GM12878 (cell line): ENCODE data around the gene MAD1L1. TPM values are rescaled to one million over a fixed set of nuclear protein-coding genes. Genes with fewer than 3 reads are reported as not detected.

ENCODE experiments used
- ATAC-seq: fragments of 200-7000 bp; cut with Tn5 transposase; 3 replicates; pipeline ENCODE4 v1.9.1; 2020; ENCODE audit warnings: mild to moderate bottlenecking, moderate library complexity
- BruUV-seq: library from RNA; stranded (reverse); fragments of 400-500 nt; replicated peaks from 2 replicates; lab custom pipeline; 2021; lab: Mats Ljungman, UMichigan
- CTCF ChIA-PET: fragments of 300-600 bp; sonication (Branson Sonifier 250); formaldehyde crosslinking; extraction: SDS; loops from one replicate; lab custom pipeline; 2021; ENCODE audit warnings: inconsistent platforms; lab: Yijun Ruan, JAX
- POLR2A ChIA-PET: fragments of 350-600 bp; formaldehyde crosslinking; extraction: SDS; loops from one replicate; lab custom pipeline; 2021; ENCODE audit warnings: inconsistent platforms; lab: Charles Lee
- RAD21 ChIA-PET: fragments of 300-600 bp; sonication (Branson Sonifier 250); formaldehyde crosslinking; loops from one replicate; lab custom pipeline; 2023; ENCODE audit warnings: antibody characterized with exemption; ENCODE audit not compliant: unreplicated experiment; lab: Charles Lee
- SMC1A ChIA-PET: fragments of 300-600 bp; sonication (Branson Sonifier 250); formaldehyde crosslinking; loops from one replicate; lab custom pipeline; 2023; ENCODE audit not compliant: unreplicated experiment, uncharacterized antibody; lab: Charles Lee
- DNase-seq: peaks from one replicate; pipeline ENCODE4 v3.0.0-alpha.2; 2011; ENCODE audit warnings: low read depth, low spot score
- FAIRE-seq: peaks from 3 replicates; lab custom pipeline; 2011; peaks lifted over from hg19 to GRCh38; lab: Jason Lieb, UNC
- H2AFZ ChIP-seq: 2 replicates; pipeline ENCODE4 v1.6.0; 2011; ENCODE audit warnings: low read depth, low read length, control low read depth; ENCODE audit not compliant: control insufficient read depth
- H3K27ac ChIP-seq: 2 replicates; pipeline ENCODE4 v1.5.1; 2011; ENCODE audit warnings: control low read depth; ENCODE audit not compliant: control insufficient read depth, insufficient read depth
- H3K27me3 ChIP-seq, 2 experiments: replicated peaks in 1 of 2; 2 replicates each; pipeline versions ENCODE4 v1.6.0 to v1.6.1; 2011; ENCODE audit warnings: low read length in 1 of 2; ENCODE audit not compliant: control insufficient read depth in 2 of 2, insufficient read depth in 2 of 2
- H3K36me3 ChIP-seq, 2 experiments: 2 replicates each; pipeline ENCODE4 v1.5.1; 2011; ENCODE audit warnings: low read length in 1 of 2; ENCODE audit not compliant: control insufficient read depth in 2 of 2, insufficient read depth in 2 of 2
- H3K4me1 ChIP-seq: 2 replicates; pipeline ENCODE4 v1.6.1; 2011; ENCODE audit warnings: mild to moderate bottlenecking, low read length, moderate library complexity, mixed read lengths; ENCODE audit not compliant: control insufficient read depth, insufficient read depth
- H3K4me2 ChIP-seq: 2 replicates; pipeline ENCODE4 v1.6.0; 2011; ENCODE audit warnings: control low read depth; ENCODE audit not compliant: control insufficient read depth, insufficient read depth
- H3K4me3 ChIP-seq: fragments of 200-600 bp; sonication (generic); 2 replicates; pipeline ENCODE4 v1.5.1; 2016
- H3K79me2 ChIP-seq: 2 replicates; pipeline ENCODE4 v1.6.0; 2011; ENCODE audit warnings: low read length; ENCODE audit not compliant: control insufficient read depth, insufficient read depth
- H3K9ac ChIP-seq: 2 replicates; pipeline ENCODE4 v1.8.0; 2011; ENCODE audit warnings: low read length, control low read depth, mixed read lengths; ENCODE audit not compliant: control insufficient read depth, insufficient read depth
- H3K9me3 ChIP-seq: replicated peaks from 3 replicates; pipeline ENCODE4 v1.5.1; 2011; ENCODE audit warnings: mild to moderate bottlenecking, low read length; ENCODE audit not compliant: control insufficient read depth, insufficient read depth
- H4K20me1 ChIP-seq: 2 replicates; pipeline ENCODE4 v1.6.0; 2011; ENCODE audit not compliant: control insufficient read depth, insufficient read depth
- BCL3 ChIP-seq: IDR thresholded peaks from 2 replicates; pipeline ENCODE4 v1.6.1; 2011; ENCODE audit warnings: borderline replicate concordance, low read depth, mild to moderate bottlenecking, moderate library complexity, low read length; ENCODE audit not compliant: insufficient read depth, poor library complexity, severe bottlenecking
- ELK1 ChIP-seq: IDR thresholded peaks from 2 replicates; pipeline ENCODE4 v1.6.1; 2012; ENCODE audit warnings: low read depth, low read length, improper control_type of control experiment
- IKZF2 ChIP-seq, 2 experiments: fragments of 450-650 bp; IDR thresholded peaks; 2 replicates each; pipeline ENCODE4 v1.6.1; 2017; ENCODE audit warnings: mild to moderate bottlenecking in 2 of 2, moderate library complexity in 2 of 2
- RAD21 ChIP-seq: IDR thresholded peaks from 2 replicates; pipeline ENCODE4 v1.6.1; 2011; ENCODE audit warnings: mild to moderate bottlenecking, low read depth, low read length, moderate library complexity; ENCODE audit not compliant: insufficient read depth
- RBBP5 ChIP-seq: fragments of 200-600 bp; sonication (generic); conservative IDR thresholded peaks from 2 replicates; pipeline ENCODE4 v1.6.1; 2016
- SMAD5 ChIP-seq: IDR thresholded peaks from 2 replicates; pipeline ENCODE4 v1.6.1; 2016; ENCODE audit warnings: antibody characterized with exemption, low read depth
- SREBF1 ChIP-seq: IDR thresholded peaks from 2 replicates; pipeline ENCODE4 v1.6.1; 2012; ENCODE audit warnings: mild to moderate bottlenecking, low read length
- ZZZ3 ChIP-seq: IDR thresholded peaks from 2 replicates; pipeline ENCODE4 v1.6.1; 2011; ENCODE audit warnings: low read depth; ENCODE audit not compliant: control insufficient read depth, insufficient read length
- WGBS: methylation state at CpG from one replicate; pipeline ENCODE4 v1.1.6; 2016; ENCODE audit warnings: low lambda C conversion rate; ENCODE audit not compliant: insufficient replicate concordance, insufficient coverage; ENCODE audit errors: missing lambda C conversion rate; 5-methylcytosine and 5-hydroxymethylcytosine counted together
- in situ Hi-C: fragments of 300-500 bp; cut with MboI; formaldehyde crosslinking; loops from 9 replicates; pipeline ENCODE4 v1.14.3; 2018; ENCODE audit warnings: mixed read lengths
- intact Hi-C: fragments of 100-400 bp; cut with micrococcal nuclease; formaldehyde crosslinking; loops from one replicate; pipeline ENCODE4 v1.14.2; 2022; ENCODE audit not compliant: unreplicated experiment
- polyA plus RNA-seq, 11 experiments: library from polyadenylated mRNA; depleted of rRNA in 4 of 11; unstranded in 6 of 11; stranded (reverse) in 5 of 11; fragments of >200 nt; fragmentation: Nextera tagmentation in 4 of 11; fragmentation: Illumina TruSeq in 1 of 11; extraction: Ambion mirVana in 4 of 11; extraction: Trizol in 1 of 11; gene quantifications; 1 replicate in 1 of 11; 2 replicates in 10 of 11; pipeline versions ENCODE4 v1.2.1 to v1.2.3, GENCODE V29; 2011 to 2016; ENCODE audit warnings: inconsistent platforms in 2 of 11, missing spikeins in 2 of 11, low read depth in 1 of 11
- total RNA-seq, 4 experiments: library from RNA; depleted of rRNA in 3 of 4; stranded (reverse); fragments of >200 nt in 3 of 4; fragmentation: Illumina TruSeq in 1 of 4; extraction: Trizol in 1 of 4; gene quantifications; 2 replicates each; pipeline versions ENCODE4 v1.2.1 to v1.2.3, GENCODE V29; 2013 to 2021

Gene MAD1L1
- total and polyA plus RNA-seq, 10 of the 15 experiments (the other 5 are each of a cell fraction or from before 2014, with no cell fraction given) = 2.2 to 76.8 (median 38.3) TPM

- TF ChIP-seq SREBF1 (no peak), RAD21 (no peak), ELK1 (no peak), IKZF2 (IDR thresholded peaks at IDR 0.05) (no peak)
Observed at GRCh38 chr7:2225830-2226229, 6.9 kb downstream of the MAD1L1 start (continued).

- no peak for FAIRE-seq
- intact Hi-C loops = no loop called here
- 98% methylated on average over 14 of the region's 14 CpGs for WGBS
Observed at GRCh38 chr7:2225336-2225735, 7.4 kb downstream of the MAD1L1 start.

GRCh38 chr7:2224934-2225333, 7.8 kb downstream of the MAD1L1 start:
- no peak overlapping the region for H3K4me2 ChIP-seq
- SMC1A ChIA-PET = no interaction called here
- H4K20me1 ChIP-seq = peaks cover 2% of the 10 kb centered on the region; the same call in 1 of the 2 replicates
- H3K4me3 ChIP-seq = no peak overlapping the region
- intact Hi-C loops = no loop called here
- RAD21 ChIA-PET = no interaction called here
- FAIRE-seq (no peak), DNase-seq (no peak), ATAC-seq (no peak)
- TF ChIP-seq BCL3 (no peak), SMAD5 (no peak)
- no peaks in the 10 kb centered on the region for H3K9me3 ChIP-seq
- no TSS peak for BruUV-seq
- in situ Hi-C loops = no loop called here
- H3K9ac ChIP-seq = no peak overlapping the region
- 100% methylated on average over 4 of the region's 4 CpGs for WGBS
- no peaks in the 10 kb centered on the region for H3K4me1 ChIP-seq
- peaks cover 2% of the 10 kb centered on the region for H3K79me2 ChIP-seq
- CTCF ChIA-PET = no interaction called here
- H3K27ac ChIP-seq = no peak overlapping the region
- peaks cover 14 to 43% of the 10 kb centered on the region in 2 experiments for H3K36me3 ChIP-seq
- no peak overlapping the region for H2AFZ ChIP-seq
- H3K27me3 ChIP-seq = no peaks in the 10 kb centered on the region
- POLR2A ChIA-PET = no interaction called here

More at GRCh38 chr7:2225336-2225735, 7.4 kb downstream of the MAD1L1 start:
- no peak for ATAC-seq
- Histone ChIP-seq H4K20me1 (peaks cover 2% of the 10 kb centered on the region; the same call in 1 of the 2 replicates), H3K79me2 (peaks cover 6% of the 10 kb centered on the region), H3K9ac (no peak overlapping the region), H3K36me3 (peaks cover 14 to 42% of the 10 kb centered on the region in 2 experiments), H2AFZ (no peak overlapping the region), H3K27ac (no peak overlapping the region), H3K9me3 (no peaks in the 10 kb centered on the region), H3K4me3 (no peak overlapping the region), H3K27me3 (no peaks in the 10 kb centered on the region), H3K4me1 (no peaks in the 10 kb centered on the region), H3K4me2 (no peak overlapping the region)
- no TSS peak for BruUV-seq
- in situ Hi-C loops = no loop called here
- ChIA-PET RAD21 (no interaction called here), CTCF (no interaction called here), SMC1A (no interaction called here), POLR2A (no interaction called here)
- no peak for DNase-seq
- TF ChIP-seq ZZZ3 (no peak), RBBP5 (no peak)
